Central memory CD4-positive, alpha-beta T cell (primary cell): ENCODE data around the gene AGBL3.
A peak's percentile ranks its signal among the peaks of the same experiment; 100 is the strongest.
"Not testable (repeated sequence)": the region's sequence is repeated elsewhere in the genome, so short reads cannot be mapped to it uniquely, and the experiment has no call there.

Experiments
- DNase-seq: peaks from one replicate; pipeline ENCODE4 v3.0.0; 2022

The AGBL3 gene

GRCh38 chr7:135077642-135078041 lies 91.3 kb downstream of the AGBL3 start:
- no peak for DNase-seq

GRCh38 chr7:135078051-135078450 lies 91.7 kb downstream of the AGBL3 start:
- no peak for DNase-seq

- DNase-seq = no peak
Observed at GRCh38 chr7:135079068-135079467, 92.8 kb downstream of the AGBL3 start.

- DNase-seq = no peak
Observed at GRCh38 chr7:135083005-135083404, 96.7 kb downstream of the AGBL3 start.

- DNase-seq = no peak
Observed at GRCh38 chr7:135088566-135088965, 102.3 kb downstream of the AGBL3 start.

GRCh38 chr7:135091717-135092116 lies 105.4 kb downstream of the AGBL3 start:
- no peak for DNase-seq

- no peak for DNase-seq
Observed at GRCh38 chr7:135094472-135095237, 108.3 kb downstream of the AGBL3 start.

GRCh38 chr7:135095450-135095849 lies 109.1 kb downstream of the AGBL3 start:
- DNase-seq = no peak

GRCh38 chr7:135098391-135098790 lies 112.1 kb downstream of the AGBL3 start:
- no peak for DNase-seq

GRCh38 chr7:135100856-135101255 lies 114.5 kb downstream of the AGBL3 start:
- no peak for DNase-seq

GRCh38 chr7:135102372-135102771 lies 116.1 kb downstream of the AGBL3 start:
- DNase-seq = no peak

- DNase-seq = no peak
Observed at GRCh38 chr7:135109562-135109961, 123.3 kb downstream of the AGBL3 start.

- DNase-seq = no peak
Observed at GRCh38 chr7:135109976-135110375, 123.7 kb downstream of the AGBL3 start.

GRCh38 chr7:135111379-135111778 lies 125.1 kb downstream of the AGBL3 start:
- no peak for DNase-seq

GRCh38 chr7:135114622-135115021 lies 128.3 kb downstream of the AGBL3 start:
- DNase-seq = no peak

GRCh38 chr7:135117096-135117495 lies 130.8 kb downstream of the AGBL3 start:
- no peak for DNase-seq

GRCh38 chr7:135121868-135122267 lies 135.6 kb downstream of the AGBL3 start:
- no peak for DNase-seq

- DNase-seq = not testable (repeated sequence)
Observed at GRCh38 chr7:135124631-135125030, 138.3 kb downstream of the AGBL3 start.

GRCh38 chr7:135128931-135129330 lies 142.6 kb downstream of the AGBL3 start:
- DNase-seq = no peak

- DNase-seq = no peak
Observed at GRCh38 chr7:135129579-135129978, 143.3 kb downstream of the AGBL3 start.

- no peak for DNase-seq
Observed at GRCh38 chr7:135143885-135144668, 157.8 kb downstream of the AGBL3 start.

GRCh38 chr7:135147341-135147898 lies 161.1 kb downstream of the AGBL3 start:
- DNase-seq = peak; percentile 22

GRCh38 chr7:135147899-135148721 lies 161.8 kb downstream of the AGBL3 start, which contains the start of gene TMEM140:
TMEM140 (plus strand) TSS chr7:135148072; CDS start chr7:135164442, 16,370 bp downstream.
- peak; percentile 78 for DNase-seq
